ENCODE results near the gene SHISA4.
"Not testable (repeated sequence)": the region's sequence is repeated elsewhere in the genome, so short reads cannot be mapped to it uniquely, and the experiment has no call there.

Gene SHISA4, protein sequence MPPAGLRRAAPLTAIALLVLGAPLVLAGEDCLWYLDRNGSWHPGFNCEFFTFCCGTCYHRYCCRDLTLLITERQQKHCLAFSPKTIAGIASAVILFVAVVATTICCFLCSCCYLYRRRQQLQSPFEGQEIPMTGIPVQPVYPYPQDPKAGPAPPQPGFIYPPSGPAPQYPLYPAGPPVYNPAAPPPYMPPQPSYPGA

DNA sequence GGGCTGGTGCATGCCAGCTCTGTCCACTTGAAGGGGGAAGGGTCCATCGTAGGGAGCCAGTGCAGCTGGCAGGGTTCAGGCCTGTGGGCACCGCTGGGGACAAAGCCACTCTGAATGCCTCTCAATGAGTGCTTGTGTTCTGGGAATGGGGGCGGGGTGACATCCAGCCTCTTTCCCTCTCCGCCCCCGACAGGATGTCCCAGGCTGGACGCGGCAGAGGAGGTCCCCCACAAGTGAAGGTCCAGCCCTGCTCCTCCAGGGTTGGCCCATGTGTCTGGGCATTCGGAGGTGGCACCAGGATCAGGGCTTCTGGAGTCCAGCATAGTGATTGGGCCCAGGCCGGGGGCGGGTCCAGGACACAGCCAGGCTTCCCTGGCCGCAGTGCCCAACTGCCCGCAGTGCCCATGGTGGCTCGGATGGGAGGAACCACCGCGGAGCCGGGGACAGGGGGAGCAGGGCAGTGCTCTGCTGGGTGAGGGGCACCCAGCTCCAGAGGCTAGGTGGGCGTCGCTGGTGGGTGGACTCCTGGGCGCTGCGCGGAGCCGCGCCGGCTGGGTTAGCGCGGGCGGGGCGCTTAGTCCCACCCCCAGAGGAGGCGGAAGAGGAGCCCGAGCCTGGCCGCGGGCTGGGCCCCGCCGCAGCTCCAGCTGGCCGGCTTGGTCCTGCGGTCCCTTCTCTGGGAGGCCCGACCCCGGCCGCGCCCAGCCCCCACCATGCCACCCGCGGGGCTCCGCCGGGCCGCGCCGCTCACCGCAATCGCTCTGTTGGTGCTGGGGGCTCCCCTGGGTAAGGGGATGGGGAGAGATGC lies at the start of gene SHISA4:
Gene SHISA4 (plus strand): TSS at position 617 of the 808 bp plus-strand sequence. CDS start 97 bp downstream, at position 714.
- no peak for DNase-seq (ENCODE audit: low read depth in 3 of 3, low spot score in 1 of 3)

DNA sequence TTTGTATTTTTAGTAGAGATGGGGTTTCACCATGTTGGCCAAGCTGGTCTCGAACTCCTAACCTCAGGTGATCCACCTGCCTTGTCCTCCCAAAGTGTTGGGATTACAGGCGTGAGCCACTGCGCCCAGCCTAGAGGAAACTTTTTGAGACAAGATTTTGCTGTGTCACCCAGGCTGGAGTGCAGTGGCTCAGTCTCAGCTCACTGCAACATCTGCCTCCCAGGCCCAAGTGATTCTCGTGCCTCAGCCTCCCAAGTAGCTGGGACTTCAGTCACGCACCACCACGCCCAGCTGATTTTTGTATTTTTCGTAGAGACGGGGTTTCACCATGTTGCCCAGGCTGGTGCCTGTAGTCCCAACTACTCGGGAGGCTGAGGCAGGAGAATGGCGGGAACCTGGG lies 49.6 kb upstream of the SHISA4 start:
- not testable (repeated sequence) for DNase-seq (ENCODE audit: low read depth in 3 of 3, low spot score in 1 of 3)

DNA sequence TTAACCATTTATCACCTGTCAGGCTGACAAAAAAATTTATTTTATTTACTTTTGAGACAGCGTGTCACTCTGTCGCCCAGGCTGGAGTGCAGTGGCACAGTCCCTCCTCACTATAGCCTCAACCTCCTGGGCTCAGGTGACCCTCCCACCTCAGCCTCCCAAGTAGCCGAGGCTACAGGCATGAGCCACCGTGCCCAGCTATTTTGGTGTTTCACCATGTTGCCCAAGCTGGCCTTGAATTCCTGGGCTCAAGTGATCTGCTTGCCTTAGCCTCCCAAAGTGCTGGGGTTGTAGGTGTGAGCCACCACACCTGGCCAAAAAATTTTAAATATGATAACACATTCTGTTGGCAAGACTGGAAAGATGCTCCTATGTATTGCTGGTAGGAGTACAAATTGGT lies 48.6 kb upstream of the SHISA4 start:
- DNase-seq (ENCODE audit: low read depth in 3 of 3, low spot score in 1 of 3), result no peak

DNA sequence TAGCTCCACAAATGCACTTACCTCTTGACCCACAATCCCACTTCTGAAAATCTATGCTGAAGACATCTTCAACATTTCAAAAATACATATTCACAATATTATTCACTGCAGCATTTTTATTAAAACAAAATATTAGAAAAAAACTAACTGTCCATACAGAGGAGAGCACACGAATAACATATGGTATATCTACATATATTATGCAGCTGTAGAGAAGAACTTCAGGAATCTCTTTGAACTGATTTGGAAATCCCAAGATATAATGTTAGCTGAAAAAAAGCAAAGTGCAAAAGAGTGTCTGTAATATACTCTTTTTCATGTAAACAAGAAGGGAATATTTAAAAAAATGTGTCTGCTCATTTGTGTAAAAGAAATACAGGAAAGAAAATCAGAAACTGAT lies 48.2 kb upstream of the SHISA4 start:
- no peak for DNase-seq (ENCODE audit: low read depth in 3 of 3, low spot score in 1 of 3)

DNA sequence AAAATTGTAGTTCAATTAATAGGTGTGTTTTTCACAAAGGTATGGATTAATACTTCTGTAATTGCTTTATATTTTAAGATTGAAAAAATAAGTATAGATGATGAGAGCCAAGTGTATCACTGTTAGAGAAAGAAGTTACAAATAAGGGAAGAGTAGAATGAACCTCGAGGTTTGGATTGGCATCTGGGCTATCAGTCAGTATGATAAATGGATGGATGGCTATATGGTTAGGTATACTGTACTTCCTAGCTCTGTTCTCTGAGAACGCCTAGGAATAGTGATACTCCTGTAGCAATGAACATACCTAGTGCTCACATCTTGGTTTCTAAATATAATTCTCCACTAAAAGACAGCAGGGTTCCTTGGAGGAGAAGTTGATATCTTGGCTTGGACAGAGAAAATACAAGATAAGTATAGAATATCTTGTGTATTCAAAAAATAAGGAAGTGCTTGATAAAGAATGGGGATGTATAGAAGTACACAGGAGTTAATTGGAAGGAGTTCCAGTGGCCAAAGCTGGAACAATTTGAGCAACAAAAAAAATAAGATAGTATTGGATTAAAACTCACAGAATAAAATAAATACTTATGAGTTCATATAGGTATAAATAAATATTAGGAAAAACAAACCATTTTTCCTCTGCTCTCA lies 47.3 kb upstream of the SHISA4 start:
- no peak for DNase-seq (ENCODE audit: low read depth in 3 of 3, low spot score in 1 of 3)

DNA sequence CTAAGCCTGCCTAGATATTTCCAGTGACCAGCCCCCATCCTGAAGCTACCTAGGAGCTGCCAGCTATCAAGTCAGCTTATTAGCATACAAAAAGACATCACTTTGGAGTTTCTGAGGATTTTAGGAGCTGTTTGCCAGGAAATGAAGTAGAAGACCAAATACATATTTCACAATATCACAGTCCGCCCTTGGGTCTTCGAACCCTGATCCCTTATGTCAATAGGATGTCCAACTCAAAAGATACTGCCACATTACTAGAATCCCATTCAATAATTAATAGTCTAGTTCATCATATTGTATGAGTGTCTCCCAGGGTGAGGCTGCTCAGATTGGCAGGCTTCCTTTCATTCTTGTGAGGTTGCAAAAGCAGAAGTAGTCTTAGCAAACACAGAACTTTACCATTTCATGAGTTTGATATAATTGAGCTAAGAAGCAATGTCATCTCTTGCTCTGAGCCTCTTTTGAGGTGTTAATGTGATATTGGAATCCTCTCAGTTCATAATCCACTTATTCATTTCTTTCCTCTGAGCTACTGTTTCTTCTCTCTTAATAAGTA lies 46.1 kb upstream of the SHISA4 start:
- DNase-seq (ENCODE audit: low read depth in 3 of 3, low spot score in 1 of 3), result no peak

DNA sequence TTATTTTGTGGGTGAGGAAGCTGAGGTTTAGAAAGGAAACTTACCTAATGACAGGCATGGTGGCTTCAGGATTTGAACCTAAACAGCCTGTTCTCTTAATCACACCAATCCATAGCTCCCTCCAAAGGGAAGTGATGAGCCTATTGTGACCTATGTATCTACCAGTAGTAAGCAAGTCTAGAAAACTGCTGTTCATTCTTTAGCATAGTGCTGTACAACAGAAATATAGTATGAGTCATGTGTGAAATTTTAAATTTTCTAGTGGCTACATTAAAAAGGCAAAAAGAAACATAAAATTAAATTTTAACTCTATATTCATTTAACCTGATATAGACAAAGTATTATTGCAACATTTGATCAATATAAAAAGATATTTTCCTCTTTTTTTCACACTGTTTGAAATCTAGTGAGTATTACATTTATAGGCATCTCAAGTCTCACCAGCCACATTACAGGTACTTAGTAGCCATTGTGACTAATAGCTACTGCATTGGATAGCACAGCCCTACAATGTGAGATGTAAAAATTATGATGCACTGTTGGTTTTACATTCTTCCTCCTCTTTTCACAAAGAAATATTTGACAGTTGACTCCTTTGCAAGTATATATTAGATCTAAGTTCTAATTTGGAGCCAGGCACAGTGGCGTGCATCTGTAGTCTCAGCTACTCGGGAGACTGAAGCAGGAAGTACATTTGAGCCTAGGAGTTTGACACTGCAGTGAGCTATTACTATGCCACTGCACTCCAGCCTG lies 43.2 kb upstream of the SHISA4 start:
- DNase-seq (ENCODE audit: low read depth in 3 of 3, low spot score in 1 of 3), result no peak

DNA sequence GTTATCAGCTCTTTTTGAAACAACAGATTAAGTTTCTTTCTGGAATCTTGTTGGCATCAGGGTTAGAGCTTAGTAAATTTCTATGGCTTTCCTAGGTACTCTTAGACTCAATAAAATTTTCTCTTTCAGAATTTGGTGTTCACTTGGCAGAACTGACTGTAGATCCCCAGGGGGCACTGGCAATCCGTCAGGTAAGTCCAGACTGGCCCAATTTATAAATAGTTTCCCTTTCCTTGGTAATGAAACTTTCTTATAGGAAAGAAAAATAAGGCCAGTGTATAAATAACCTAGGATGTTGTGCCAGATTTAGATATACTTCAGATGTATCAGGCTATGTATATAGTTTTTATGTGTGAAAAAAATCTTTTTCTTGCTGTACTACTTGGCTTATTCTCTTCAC lies 41.5 kb upstream of the SHISA4 start:
- no peak for DNase-seq (ENCODE audit: low read depth in 3 of 3, low spot score in 1 of 3)

DNA sequence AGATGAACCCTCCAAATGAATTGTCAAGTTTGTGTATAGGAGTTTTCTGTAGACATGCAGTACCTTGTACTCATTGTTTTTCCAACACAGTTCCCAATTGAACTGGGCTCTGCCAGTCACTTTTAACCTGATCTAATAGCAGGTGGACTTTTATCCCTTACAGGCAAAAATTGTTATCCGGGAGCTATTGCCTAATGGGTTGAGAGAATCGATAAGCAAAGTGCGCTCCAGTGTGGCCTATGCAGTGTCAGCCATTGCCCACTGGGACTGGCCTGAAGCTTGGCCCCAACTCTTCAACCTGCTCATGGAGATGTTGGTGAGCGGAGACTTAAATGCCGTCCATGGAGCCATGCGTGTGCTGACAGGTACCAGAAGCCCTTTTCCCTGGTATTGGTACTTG lies 40.5 kb upstream of the SHISA4 start:
- no peak for DNase-seq (ENCODE audit: low read depth in 3 of 3, low spot score in 1 of 3)

DNA sequence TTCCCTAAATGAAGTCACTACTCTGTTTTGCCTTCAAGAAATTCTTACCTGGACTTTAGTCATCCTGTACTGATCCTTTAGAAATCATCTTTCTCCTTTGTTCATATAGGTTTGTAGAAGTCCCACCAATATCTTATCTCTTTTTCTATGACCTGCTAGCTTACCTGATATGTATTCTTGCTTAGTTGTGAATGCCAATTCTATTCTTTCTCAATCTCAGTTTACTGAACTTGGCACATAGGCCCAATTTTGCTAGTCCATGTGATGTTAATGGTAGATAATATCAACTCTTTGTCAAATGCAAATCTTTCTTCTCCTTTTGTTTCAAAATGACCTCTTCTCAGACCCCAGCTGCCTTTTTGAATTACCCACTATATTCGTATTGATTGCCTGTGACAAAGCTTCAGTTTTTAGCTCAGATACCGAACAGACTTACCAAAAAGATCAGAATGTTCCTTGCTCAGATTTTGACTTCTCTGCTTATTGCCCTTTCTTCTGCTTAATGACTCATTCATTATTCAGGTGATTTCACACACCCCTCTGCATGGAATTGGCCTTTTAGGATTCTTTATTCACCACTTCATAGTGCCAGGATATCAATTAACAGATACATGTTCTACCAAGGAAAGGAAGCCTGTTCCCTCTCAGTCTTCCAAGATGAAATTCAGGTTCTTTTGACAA lies 39.2 kb upstream of the SHISA4 start:
- no peak for DNase-seq (ENCODE audit: low read depth in 3 of 3, low spot score in 1 of 3)

DNA sequence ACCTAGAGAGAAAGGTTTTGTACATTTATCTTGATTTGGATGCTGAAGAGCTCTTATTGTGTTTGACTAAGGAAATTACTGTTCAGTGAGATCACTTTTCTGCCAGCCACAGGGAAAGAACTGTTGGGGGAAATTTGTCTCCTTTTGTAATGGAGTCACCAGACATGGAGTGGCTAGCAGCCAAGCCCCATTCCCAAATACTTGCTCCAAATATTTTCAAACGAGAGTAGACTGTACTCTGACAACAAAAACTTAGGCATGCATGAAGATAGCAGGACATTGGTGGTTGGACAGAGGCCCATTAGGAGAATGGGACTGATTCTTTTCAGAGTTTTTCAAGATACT lies 38.7 kb upstream of the SHISA4 start:
- DNase-seq (ENCODE audit: low read depth in 3 of 3, low spot score in 1 of 3), result no peak

DNA sequence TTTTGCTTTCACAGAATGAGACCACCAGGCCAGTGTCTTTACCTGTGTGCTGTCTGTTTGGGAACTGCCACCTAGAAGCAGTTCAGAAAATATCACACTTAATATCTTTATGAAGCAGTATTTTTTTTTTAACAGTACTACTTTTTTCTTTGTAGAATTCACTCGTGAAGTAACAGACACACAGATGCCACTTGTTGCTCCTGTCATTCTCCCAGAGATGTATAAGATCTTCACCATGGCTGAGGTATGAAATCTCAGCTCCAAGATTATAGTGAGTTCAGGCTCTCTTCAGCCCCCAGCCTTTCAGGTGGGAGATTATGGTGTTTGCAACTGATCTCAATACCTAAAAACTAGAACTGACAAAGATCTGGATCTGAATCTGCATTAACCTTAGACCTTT lies 36.7 kb upstream of the SHISA4 start:
- DNase-seq (ENCODE audit: low read depth in 3 of 3, low spot score in 1 of 3), result no peak

DNA sequence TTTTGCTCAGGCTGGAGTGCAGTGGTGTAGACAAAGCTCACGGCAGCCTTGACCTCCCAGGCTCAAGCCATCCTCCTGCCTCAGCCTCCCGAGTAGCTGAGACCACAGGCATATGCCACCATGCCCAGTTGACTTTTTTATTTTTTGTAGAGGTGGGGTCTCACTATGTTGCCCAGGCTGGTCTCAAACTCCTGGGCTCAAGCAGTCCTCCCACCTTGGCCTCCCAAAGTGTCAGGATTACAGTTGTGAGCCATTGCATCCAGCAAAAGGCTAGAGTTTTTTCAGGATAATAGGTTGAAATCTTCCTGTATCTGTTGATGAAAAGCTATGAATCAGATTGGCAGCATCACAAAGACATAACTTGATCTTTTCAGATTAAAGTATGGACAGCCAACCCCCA lies 32.0 kb upstream of the SHISA4 start:
- DNase-seq (ENCODE audit: low read depth in 3 of 3, low spot score in 1 of 3), result not testable (repeated sequence)

DNA sequence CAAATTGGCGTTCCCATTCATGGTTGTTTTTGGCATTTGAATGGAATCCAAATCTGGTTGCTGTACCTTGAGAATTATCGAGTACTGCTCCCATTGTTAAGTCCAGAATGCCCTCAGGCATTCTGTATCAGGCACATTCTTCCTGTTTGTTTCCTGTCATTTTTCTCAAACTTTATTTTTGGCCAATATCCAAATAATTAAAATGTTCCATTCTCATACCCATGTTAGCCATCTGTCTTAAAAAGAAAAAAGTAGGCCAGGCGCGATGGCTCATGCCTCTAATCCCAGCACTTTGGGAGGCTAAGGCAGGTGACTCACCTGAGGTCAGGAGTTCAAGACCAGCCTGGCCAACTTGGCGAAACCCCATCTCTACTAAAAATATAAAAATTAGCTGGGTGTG lies 29.3 kb upstream of the SHISA4 start:
- no peak for DNase-seq (ENCODE audit: low read depth in 3 of 3, low spot score in 1 of 3)

DNA sequence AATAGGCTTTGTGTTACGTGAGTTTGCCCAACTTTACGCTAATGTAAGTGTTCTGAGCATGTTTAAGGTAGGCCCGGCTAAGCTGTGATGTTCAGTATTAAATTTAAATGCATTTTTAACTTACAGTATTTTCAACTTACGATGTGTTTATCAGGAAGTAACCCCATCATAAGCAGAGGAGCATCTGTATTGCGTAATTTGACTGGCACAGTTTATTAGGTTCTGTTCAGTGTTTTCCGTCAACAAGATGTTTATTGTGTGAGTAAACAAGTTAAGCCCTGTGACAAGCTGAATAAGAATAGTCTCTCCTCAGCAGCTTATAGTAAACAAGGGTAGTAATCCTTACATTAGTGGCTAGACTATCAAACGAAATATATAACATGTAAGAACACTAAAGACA lies 27.2 kb upstream of the SHISA4 start:
- DNase-seq (ENCODE audit: low read depth in 3 of 3, low spot score in 1 of 3), result no peak

DNA sequence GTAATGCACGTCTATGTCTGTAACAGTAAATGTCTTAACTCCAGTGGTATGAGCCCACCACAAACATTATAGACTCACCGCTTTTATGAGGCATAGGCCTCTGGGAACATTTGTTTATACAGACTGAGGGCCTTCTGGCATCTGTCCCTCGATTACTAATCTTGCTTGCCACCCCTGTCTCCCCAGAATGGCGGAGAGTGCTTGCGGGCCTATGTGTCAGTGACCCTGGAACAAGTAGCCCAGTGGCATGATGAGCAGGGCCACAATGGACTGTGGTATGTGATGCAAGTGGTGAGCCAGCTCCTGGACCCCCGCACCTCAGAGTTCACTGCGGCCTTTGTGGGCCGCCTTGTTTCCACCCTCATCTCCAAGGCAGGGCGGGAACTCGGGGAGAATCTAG lies 18.3 kb upstream of the SHISA4 start:
- DNase-seq (ENCODE audit: low read depth in 3 of 3, low spot score in 1 of 3), result no peak

DNA sequence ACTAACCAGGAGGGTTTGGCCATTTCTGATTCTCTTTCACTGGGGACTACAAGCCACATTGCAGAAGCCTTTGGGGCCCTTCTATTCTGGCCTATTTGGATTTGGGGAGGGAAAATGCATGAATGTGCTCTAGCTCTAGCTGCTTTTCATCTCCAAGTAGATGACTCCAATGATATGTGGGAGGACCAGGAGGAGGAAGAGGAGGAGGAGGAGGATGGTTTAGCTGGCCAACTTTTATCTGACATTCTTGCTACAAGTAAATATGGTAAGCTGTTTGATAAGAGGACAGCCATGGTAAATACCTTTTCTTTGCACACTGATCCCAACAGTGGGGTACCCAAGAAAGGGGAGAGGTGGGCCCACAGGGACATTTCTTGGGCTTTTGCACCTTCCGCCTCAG lies 14.0 kb upstream of the SHISA4 start:
- DNase-seq (ENCODE audit: low read depth in 3 of 3, low spot score in 1 of 3), result no peak

DNA sequence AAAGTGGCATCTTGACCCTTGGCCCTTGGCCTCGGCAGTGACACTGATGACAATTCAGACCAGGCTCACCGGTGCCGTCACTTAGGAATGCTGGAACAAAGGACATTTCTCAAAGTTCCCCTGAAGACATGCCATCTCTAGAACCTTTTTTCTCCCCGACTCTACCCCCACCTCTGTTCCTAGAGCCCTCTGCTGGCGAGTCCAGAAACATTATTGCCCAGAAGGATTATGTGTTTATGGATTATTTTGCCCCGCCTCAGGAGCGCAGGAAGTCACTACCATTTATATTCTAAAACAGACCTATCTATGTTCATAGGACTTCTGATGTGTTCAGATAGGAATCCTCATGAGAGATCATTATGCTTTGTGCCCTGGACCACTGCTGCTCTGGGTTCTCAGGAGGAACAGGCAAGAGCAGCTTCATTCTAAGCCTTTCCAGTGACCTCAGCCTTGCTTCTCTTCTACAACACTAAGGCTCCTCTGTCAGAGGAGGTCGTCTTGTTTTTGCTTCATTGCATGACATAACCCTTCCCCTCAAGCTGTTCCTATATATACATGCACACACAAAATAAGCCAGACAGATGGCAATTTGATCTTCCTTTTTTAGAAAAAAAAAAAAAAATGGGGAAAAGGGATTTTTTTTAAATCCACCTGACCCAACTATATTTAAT lies 12.4 kb upstream of the SHISA4 start:
- no peak for DNase-seq (ENCODE audit: low read depth in 3 of 3, low spot score in 1 of 3)

DNA sequence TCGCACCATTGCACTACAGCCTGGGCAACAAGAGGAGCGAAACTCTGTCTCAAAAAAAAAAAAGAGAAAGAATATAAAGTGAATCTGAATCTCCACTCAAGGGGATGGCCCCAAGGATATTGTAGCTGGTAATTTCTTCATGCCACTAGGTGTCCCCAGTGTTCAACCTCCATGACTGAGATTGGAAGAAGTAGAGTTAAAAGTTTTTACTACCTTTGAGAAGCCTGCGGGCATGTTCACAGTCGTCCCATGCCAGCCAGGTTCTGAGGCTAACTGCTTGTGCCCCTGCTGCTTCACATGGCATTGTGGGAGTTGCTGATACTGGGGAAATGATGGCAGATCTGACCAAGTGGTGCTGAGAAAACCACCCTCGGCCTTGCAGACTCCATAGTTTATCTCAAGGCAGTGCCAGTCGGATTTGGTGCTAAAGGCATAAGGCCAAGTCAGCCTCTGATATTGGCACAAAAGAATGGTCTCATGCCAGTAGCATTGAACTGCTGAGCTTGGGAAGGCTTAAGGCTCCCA lies 10.8 kb upstream of the SHISA4 start:
- DNase-seq (ENCODE audit: low read depth in 3 of 3, low spot score in 1 of 3), result no peak

DNA sequence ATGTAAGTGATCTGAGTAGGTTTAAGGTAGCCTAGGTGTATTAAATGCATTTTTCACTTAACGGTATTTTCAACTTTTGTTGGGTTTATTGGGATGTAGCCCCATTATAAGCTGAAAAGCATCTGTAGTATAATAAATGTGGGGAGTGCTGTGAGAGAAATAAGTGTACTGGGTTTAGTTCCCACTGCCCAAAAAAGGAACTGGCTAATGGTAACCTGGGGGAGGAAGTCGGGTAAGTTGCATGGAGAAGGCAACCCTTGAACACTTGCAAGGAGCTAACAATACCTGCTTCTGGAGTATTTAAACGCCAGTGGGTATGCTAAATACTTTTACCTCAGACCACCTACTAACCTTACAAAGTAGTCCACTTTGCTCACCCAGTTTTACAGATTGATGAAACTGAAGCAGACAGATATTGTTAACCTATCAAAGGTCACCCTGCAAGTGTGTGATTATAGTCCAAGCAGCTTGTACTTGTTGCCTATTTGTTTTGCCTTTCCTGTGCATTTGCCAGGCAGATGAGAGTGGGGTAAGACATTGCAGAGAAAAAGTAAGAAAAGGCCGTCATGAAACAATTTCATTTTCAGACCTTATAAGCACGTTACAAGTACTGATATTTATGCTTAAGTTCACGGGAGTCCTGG lies 7.6 kb upstream of the SHISA4 start:
- DNase-seq (ENCODE audit: low read depth in 3 of 3, low spot score in 1 of 3), result no peak

Measured in stimulated activated CD4-positive, alpha-beta T cell treated with anti-CD3 and anti-CD28 coated beads, TNF-alpha, amount 100 ng/mL, for 1 hour (primary cell).